SKM-1 treated with dmso at 0.1 percent for 144 hours (cell line): ENCODE data around the gene ITFG1.
A peak's percentile ranks its signal among the peaks of the same experiment; 100 is the strongest.
"Not testable (repeated sequence)": the region's sequence is repeated elsewhere in the genome, so short reads cannot be mapped to it uniquely, and the experiment has no call there.

Experiments used
- DNase-seq: peaks from one replicate; lab custom pipeline; 2025; ENCODE audit not compliant: unreplicated experiment; lab: John Stamatoyannopoulos, UW

Gene ITFG1

GRCh38 chr16:47161464-47161863 lies 299.4 kb downstream of the ITFG1 start:
- DNase-seq = no peak

- no peak for DNase-seq
Measured at GRCh38 chr16:47160422-47160821, 300.4 kb downstream of the ITFG1 start.

- no peak for DNase-seq
Measured at GRCh38 chr16:47158992-47159391, 301.9 kb downstream of the ITFG1 start.

- peak; percentile 6 for DNase-seq
Measured at GRCh38 chr16:47156680-47157215, 304.1 kb downstream of the ITFG1 start.

- DNase-seq = not testable (repeated sequence)
Measured at GRCh38 chr16:47152501-47152900, 308.4 kb downstream of the ITFG1 start.

GRCh38 chr16:47150067-47150466 lies 310.8 kb downstream of the ITFG1 start:
- DNase-seq = no peak

- no peak for DNase-seq
Measured at GRCh38 chr16:47144559-47144877, 316.3 kb downstream of the ITFG1 start.

GRCh38 chr16:47143677-47144558 lies 316.9 kb downstream of the ITFG1 start, which contains the start of gene NETO2:
Gene NETO2 (minus strand): TSS chr16:47143945. CDS start chr16:47143612, 333 bp downstream.
- DNase-seq = peak; percentile 45

GRCh38 chr16:47142821-47143676 lies 317.8 kb downstream of the ITFG1 start:
- peak; percentile 48 for DNase-seq

GRCh38 chr16:47142486-47142820 lies 318.4 kb downstream of the ITFG1 start:
- DNase-seq = peak; percentile 45

GRCh38 chr16:47141773-47142485 lies 318.9 kb downstream of the ITFG1 start:
- peak; percentile 86 for DNase-seq

GRCh38 chr16:47140686-47141085 lies 320.2 kb downstream of the ITFG1 start:
- no peak for DNase-seq

GRCh38 chr16:47139561-47140185 lies 321.2 kb downstream of the ITFG1 start:
- DNase-seq = no peak

- not testable (repeated sequence) for DNase-seq
Measured at GRCh38 chr16:47137925-47138324, 322.9 kb downstream of the ITFG1 start.

GRCh38 chr16:47136099-47136842 lies 324.6 kb downstream of the ITFG1 start:
- no peak for DNase-seq

GRCh38 chr16:47134550-47134949 lies 326.3 kb downstream of the ITFG1 start:
- DNase-seq = no peak

- DNase-seq = no peak
Measured at GRCh38 chr16:47132308-47132707, 328.6 kb downstream of the ITFG1 start.

- DNase-seq = no peak
Measured at GRCh38 chr16:47129755-47130435, 331.0 kb downstream of the ITFG1 start.

GRCh38 chr16:47127541-47127940 lies 333.3 kb downstream of the ITFG1 start:
- DNase-seq = no peak
